Peyer's patch (tissue), 4 donors: ENCODE measurements around the gene JAZF1.

ENCODE experiments used
- CTCF ChIP-seq, 6 experiments: fragments of 450-650 bp in 4 of 6; fragments of 200-600 bp in 2 of 6; sonication (generic) in 1 of 6; IDR thresholded peaks; one replicate each; pipeline ENCODE4 v1.5.1; 2017 to 2019; ENCODE audit warnings: antibody characterized with exemption in 6 of 6, mild to moderate bottlenecking in 3 of 6, moderate library complexity in 1 of 6
- POLR2A ChIP-seq, 2 donors: fragments of 450-650 bp; IDR thresholded peaks; one replicate each; pipeline ENCODE4 v1.5.1; 2017; ENCODE audit warnings: antibody characterized with exemption in 2 of 2, mild to moderate bottlenecking in 2 of 2, moderate library complexity in 2 of 2

GRCh38 chr7:27965650-27966049, 214.9 kb downstream of the JAZF1 start:
- no peak for TF ChIP-seq CTCF (IDR thresholded peaks at IDR 0.05)
- TF ChIP-seq POLR2A (IDR thresholded peaks at IDR 0.05): no peak
